Measurements from ENCODE around the gene NTSR1. TPM values are rescaled to one million over a fixed set of nuclear protein-coding genes. Genes with fewer than 3 reads are reported as not detected.

Gene NTSR1
- polyA plus RNA-seq, 1 donor from 2014 or later, result 0.05 TPM

DNA sequence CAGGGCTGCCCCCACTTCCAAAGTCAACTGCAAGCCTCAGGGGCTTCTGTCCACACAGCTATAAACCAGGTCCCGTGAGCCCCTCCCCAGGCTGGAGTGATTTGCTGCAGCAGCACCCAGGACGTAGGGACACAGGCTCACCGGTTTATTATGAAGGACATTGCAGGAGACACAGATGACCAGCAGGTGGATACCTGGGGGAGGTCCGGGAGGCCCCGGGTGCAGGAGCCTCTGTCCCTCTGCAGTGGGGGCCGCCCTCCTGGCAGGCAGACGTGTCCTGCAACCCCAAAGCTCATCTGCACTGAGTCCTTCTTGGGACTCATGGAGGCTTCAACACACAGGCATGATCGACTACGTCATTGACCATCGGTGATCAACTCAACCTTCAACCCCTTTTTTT is 14.5 kb upstream of the NTSR1 start:
- H3K79me2 ChIP-seq (replicated peaks; ENCODE audit: insufficient read depth, low read length), result no peaks in the 10 kb centered on the region
- H3K9me2 ChIP-seq (ENCODE audit: insufficient read depth, low read length), result no peaks in the 10 kb centered on the region
- TF ChIP-seq, protein P1, sequence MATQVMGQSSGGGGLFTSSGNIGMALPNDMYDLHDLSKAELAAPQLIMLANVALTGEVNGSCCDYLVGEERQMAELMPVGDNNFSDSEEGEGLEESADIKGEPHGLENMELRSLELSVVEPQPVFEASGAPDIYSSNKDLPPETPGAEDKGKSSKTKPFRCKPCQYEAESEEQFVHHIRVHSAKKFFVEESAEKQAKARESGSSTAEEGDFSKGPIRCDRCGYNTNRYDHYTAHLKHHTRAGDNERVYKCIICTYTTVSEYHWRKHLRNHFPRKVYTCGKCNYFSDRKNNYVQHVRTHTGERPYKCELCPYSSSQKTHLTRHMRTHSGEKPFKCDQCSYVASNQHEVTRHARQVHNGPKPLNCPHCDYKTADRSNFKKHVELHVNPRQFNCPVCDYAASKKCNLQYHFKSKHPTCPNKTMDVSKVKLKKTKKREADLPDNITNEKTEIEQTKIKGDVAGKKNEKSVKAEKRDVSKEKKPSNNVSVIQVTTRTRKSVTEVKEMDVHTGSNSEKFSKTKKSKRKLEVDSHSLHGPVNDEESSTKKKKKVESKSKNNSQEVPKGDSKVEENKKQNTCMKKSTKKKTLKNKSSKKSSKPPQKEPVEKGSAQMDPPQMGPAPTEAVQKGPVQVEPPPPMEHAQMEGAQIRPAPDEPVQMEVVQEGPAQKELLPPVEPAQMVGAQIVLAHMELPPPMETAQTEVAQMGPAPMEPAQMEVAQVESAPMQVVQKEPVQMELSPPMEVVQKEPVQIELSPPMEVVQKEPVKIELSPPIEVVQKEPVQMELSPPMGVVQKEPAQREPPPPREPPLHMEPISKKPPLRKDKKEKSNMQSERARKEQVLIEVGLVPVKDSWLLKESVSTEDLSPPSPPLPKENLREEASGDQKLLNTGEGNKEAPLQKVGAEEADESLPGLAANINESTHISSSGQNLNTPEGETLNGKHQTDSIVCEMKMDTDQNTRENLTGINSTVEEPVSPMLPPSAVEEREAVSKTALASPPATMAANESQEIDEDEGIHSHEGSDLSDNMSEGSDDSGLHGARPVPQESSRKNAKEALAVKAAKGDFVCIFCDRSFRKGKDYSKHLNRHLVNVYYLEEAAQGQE (IDR thresholded peaks at IDR 0.05; ENCODE audit: borderline replicate concordance), result no peak
- TF ChIP-seq POLR2AphosphoS5 (IDR thresholded peaks at IDR 0.05) (no peak), MXI1 (conservative IDR thresholded peaks at IDR 0.05; ENCODE audit: poor library complexity, severe bottlenecking) (no peak), EP300 (conservative IDR thresholded peaks at IDR 0.05; ENCODE audit: poor library complexity, severe bottlenecking) (no peak), SMC3 (conservative IDR thresholded peaks at IDR 0.05; ENCODE audit: poor library complexity) (no peak), EZH2 (IDR thresholded peaks at IDR 0.05; ENCODE audit: borderline replicate concordance, insufficient read depth, low read length, poor library complexity, severe bottlenecking) (no peak), TAF1 (IDR thresholded peaks at IDR 0.05; ENCODE audit: low read depth) (no peak)
- TF ChIP-seq, protein P2, sequence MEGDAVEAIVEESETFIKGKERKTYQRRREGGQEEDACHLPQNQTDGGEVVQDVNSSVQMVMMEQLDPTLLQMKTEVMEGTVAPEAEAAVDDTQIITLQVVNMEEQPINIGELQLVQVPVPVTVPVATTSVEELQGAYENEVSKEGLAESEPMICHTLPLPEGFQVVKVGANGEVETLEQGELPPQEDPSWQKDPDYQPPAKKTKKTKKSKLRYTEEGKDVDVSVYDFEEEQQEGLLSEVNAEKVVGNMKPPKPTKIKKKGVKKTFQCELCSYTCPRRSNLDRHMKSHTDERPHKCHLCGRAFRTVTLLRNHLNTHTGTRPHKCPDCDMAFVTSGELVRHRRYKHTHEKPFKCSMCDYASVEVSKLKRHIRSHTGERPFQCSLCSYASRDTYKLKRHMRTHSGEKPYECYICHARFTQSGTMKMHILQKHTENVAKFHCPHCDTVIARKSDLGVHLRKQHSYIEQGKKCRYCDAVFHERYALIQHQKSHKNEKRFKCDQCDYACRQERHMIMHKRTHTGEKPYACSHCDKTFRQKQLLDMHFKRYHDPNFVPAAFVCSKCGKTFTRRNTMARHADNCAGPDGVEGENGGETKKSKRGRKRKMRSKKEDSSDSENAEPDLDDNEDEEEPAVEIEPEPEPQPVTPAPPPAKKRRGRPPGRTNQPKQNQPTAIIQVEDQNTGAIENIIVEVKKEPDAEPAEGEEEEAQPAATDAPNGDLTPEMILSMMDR (IDR thresholded peaks at IDR 0.05; ENCODE audit: poor library complexity, severe bottlenecking), result no peak
- H4K20me1 ChIP-seq (ENCODE audit: insufficient read depth), result no peaks in the 10 kb centered on the region
- H3F3A ChIP-seq (ENCODE audit: insufficient read depth, low read length, poor library complexity, severe bottlenecking), result no peaks in the 10 kb centered on the region
- no peak overlapping the region for H2AFZ ChIP-seq (ENCODE audit: low read depth, low read length)
- H3K4me2 ChIP-seq (ENCODE audit: low read length), result no peak overlapping the region
- no peak overlapping the region for H3K9ac ChIP-seq (ENCODE audit: low read length)
- H3K36me3 ChIP-seq (ENCODE audit: insufficient read depth, low read length), result no peaks in the 10 kb centered on the region
- H3K27me3 ChIP-seq (ENCODE audit: insufficient read depth, low read depth, low read length), result no peaks in the 10 kb centered on the region
- no peak overlapping the region for H3K4me3 ChIP-seq (ENCODE audit: low read length)
- no peaks in the 10 kb centered on the region for H3K9me3 ChIP-seq (ENCODE audit: low read length)
- no peak overlapping the region for H3K27ac ChIP-seq (ENCODE audit: low read length)

DNA sequence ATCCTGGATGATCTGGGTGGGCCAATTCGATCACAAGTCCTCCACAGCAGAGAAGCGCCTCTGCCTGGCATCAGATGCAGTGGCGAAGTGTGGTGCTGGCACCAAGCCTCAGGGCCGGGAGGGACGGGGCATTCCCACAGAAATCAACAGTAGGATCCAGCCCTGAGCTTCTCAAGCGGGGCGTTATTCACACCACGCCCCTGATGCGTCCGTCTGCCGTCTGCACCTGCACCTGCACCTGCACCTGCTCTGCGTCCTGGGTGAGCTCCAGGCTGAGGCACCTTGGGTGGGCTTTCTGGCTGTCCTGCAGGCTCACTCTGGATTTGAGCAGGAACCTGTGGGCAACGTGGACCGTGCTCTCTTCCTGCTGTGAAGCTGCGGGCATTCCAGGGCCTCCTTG is 13.8 kb upstream of the NTSR1 start:
- Histone ChIP-seq H2AFZ (ENCODE audit: low read depth, low read length) (no peak overlapping the region), H3K79me2 (replicated peaks; ENCODE audit: insufficient read depth, low read length) (no peaks in the 10 kb centered on the region), H3F3A (ENCODE audit: insufficient read depth, low read length, poor library complexity, severe bottlenecking) (no peaks in the 10 kb centered on the region), H3K9ac (ENCODE audit: low read length) (no peak overlapping the region), H3K4me3 (ENCODE audit: low read length) (no peak overlapping the region), H3K36me3 (ENCODE audit: insufficient read depth, low read length) (no peaks in the 10 kb centered on the region), H3K4me2 (ENCODE audit: low read length) (no peak overlapping the region), H4K20me1 (ENCODE audit: insufficient read depth) (no peaks in the 10 kb centered on the region), H3K27me3 (ENCODE audit: insufficient read depth, low read depth, low read length) (no peaks in the 10 kb centered on the region), H3K9me3 (ENCODE audit: low read length) (no peaks in the 10 kb centered on the region), H3K9me2 (ENCODE audit: insufficient read depth, low read length) (no peaks in the 10 kb centered on the region), H3K27ac (ENCODE audit: low read length) (no peak overlapping the region)
- TF ChIP-seq TAF1 (IDR thresholded peaks at IDR 0.05; ENCODE audit: low read depth) (no peak), EZH2 (IDR thresholded peaks at IDR 0.05; ENCODE audit: borderline replicate concordance, insufficient read depth, low read length, poor library complexity, severe bottlenecking) (no peak), EP300 (conservative IDR thresholded peaks at IDR 0.05; ENCODE audit: poor library complexity, severe bottlenecking) (no peak), MXI1 (conservative IDR thresholded peaks at IDR 0.05; ENCODE audit: poor library complexity, severe bottlenecking) (no peak), RAD21 (conservative IDR thresholded peaks at IDR 0.05) (no peak), POLR2AphosphoS5 (IDR thresholded peaks at IDR 0.05) (no peak)
- TF ChIP-seq, protein P1 (IDR thresholded peaks at IDR 0.05; ENCODE audit: borderline replicate concordance), result no peak

Data from neural cell (in vitro differentiated cells).